IMR-90 (cell line): ENCODE data around the gene CCDC171. TPM values are rescaled to one million over a fixed set of nuclear protein-coding genes. Genes with fewer than 3 reads are reported as not detected.

ENCODE experiments used
- ATAC-seq: fragments of 200-7000 bp; cut with Tn5 transposase; 2 replicates; pipeline ENCODE4 v1.9.1; 2020; ENCODE audit warnings: low read depth, mild to moderate bottlenecking, moderate library complexity
- BruUV-seq: library from RNA; stranded (reverse); fragments of 400-500 nt; replicated peaks from 2 replicates; lab custom pipeline; 2021; lab: Mats Ljungman, UMichigan
- CTCF ChIA-PET: fragments of 300-600 bp; formaldehyde crosslinking; extraction: SDS; loops from one replicate; lab custom pipeline; 2021; ENCODE audit warnings: antibody characterized with exemption; lab: Yijun Ruan, JAX
- POLR2A ChIA-PET: fragments of 300-600 bp; sonication (Branson Sonifier 250); formaldehyde crosslinking; loops from one replicate; lab custom pipeline; 2022; ENCODE audit warnings: antibody characterized with exemption; ENCODE audit not compliant: unreplicated experiment; lab: Charles Lee
- DNase-seq: peaks from one replicate; pipeline ENCODE4 v3.0.0; 2013
- H2AFZ ChIP-seq: replicated peaks from 2 replicates; pipeline ENCODE3; 2013; ENCODE audit warnings: low read length, mild to moderate bottlenecking; ENCODE audit not compliant: poor library complexity
- H2AK5ac ChIP-seq: 2 replicates; pipeline ENCODE4 v1.6.1; 2013; ENCODE audit warnings: low read depth, low read length, inconsistent platforms
- H2AK9ac ChIP-seq: replicated peaks from 2 replicates; pipeline ENCODE3; 2013; ENCODE audit warnings: mild to moderate bottlenecking, low read depth, low read length, moderate library complexity; ENCODE audit not compliant: poor library complexity
- H2BK120ac ChIP-seq: 2 replicates; pipeline ENCODE4 v1.6.1; 2013; ENCODE audit warnings: low read depth, low read length, inconsistent platforms
- H2BK15ac ChIP-seq: 3 replicates; pipeline ENCODE4 v1.6.1; 2013; ENCODE audit warnings: low read depth, low read length, inconsistent platforms
- H2BK20ac ChIP-seq: 2 replicates; pipeline ENCODE4 v1.6.1; 2013; ENCODE audit warnings: low read depth, mild to moderate bottlenecking, inconsistent platforms, low read length, moderate library complexity
- H2BK5ac ChIP-seq: 2 replicates; pipeline ENCODE4 v1.6.1; 2013; ENCODE audit warnings: mild to moderate bottlenecking, low read depth, low read length, inconsistent platforms; ENCODE audit not compliant: poor library complexity, severe bottlenecking
- H3K14ac ChIP-seq: replicated peaks from 2 replicates; pipeline ENCODE4 v1.6.1; 2013; ENCODE audit warnings: low read depth, low read length, inconsistent platforms
- H3K18ac ChIP-seq: 2 replicates; pipeline ENCODE4 v1.6.1; 2013; ENCODE audit warnings: low read depth, low read length, control low read depth
- H3K23ac ChIP-seq: 2 replicates; pipeline ENCODE4 v1.6.1; 2013; ENCODE audit warnings: low read depth, low read length, inconsistent platforms
- H3K27ac ChIP-seq: 2 replicates; pipeline ENCODE4 v1.5.1; 2013; ENCODE audit warnings: mild to moderate bottlenecking, control low read depth, low read length; ENCODE audit not compliant: insufficient read depth
- H3K27me3 ChIP-seq: 2 replicates; pipeline ENCODE4 v1.6.1; 2013; ENCODE audit warnings: low read length; ENCODE audit not compliant: control insufficient read depth, insufficient read depth
- H3K36me3 ChIP-seq: 2 replicates; pipeline ENCODE4 v1.6.1; 2013; ENCODE audit warnings: low read length, mixed read lengths; ENCODE audit not compliant: control insufficient read depth, insufficient read depth
- H3K4ac ChIP-seq: 2 replicates; pipeline ENCODE4 v1.6.1; 2013; ENCODE audit warnings: low read depth, low read length, inconsistent platforms
- H3K4me1 ChIP-seq: 2 replicates; pipeline ENCODE4 v1.6.1; 2013; ENCODE audit warnings: low read length, mixed read lengths; ENCODE audit not compliant: control insufficient read depth, insufficient read depth
- H3K4me2 ChIP-seq: 2 replicates; pipeline ENCODE4 v1.6.1; 2013; ENCODE audit warnings: low read depth, mild to moderate bottlenecking, control low read depth, low read length, moderate library complexity
- H3K4me3 ChIP-seq: 2 replicates; pipeline ENCODE4 v1.5.1; 2013; ENCODE audit warnings: low read depth, mild to moderate bottlenecking, control low read depth, low read length, moderate library complexity; ENCODE audit not compliant: insufficient read depth
- H3K56ac ChIP-seq: 2 replicates; pipeline ENCODE4 v1.6.1; 2013; ENCODE audit warnings: low read length, inconsistent platforms; ENCODE audit not compliant: insufficient read depth; ENCODE audit errors: extremely low read depth
- H3K79me1 ChIP-seq, 2 experiments: 2 replicates each; pipeline ENCODE4 v1.6.1; 2013; ENCODE audit warnings: low read length in 2 of 2, inconsistent platforms in 1 of 2, low read depth in 1 of 2
- H3K9ac ChIP-seq: 2 replicates; pipeline ENCODE4 v1.6.1; 2013; ENCODE audit warnings: low read depth, low read length, control low read depth
- H3K9me1 ChIP-seq: 2 replicates; pipeline ENCODE4 v1.6.1; 2013; ENCODE audit warnings: low read length, inconsistent platforms; ENCODE audit not compliant: insufficient read depth
- H3K9me3 ChIP-seq: 2 replicates; pipeline ENCODE4 v1.6.1; 2013; ENCODE audit warnings: low read length; ENCODE audit not compliant: control insufficient read depth, insufficient read depth
- H4K20me1 ChIP-seq: 2 replicates; pipeline ENCODE4 v1.6.1; 2013; ENCODE audit warnings: low read length, inconsistent platforms; ENCODE audit not compliant: insufficient read depth
- H4K5ac ChIP-seq: 2 replicates; pipeline ENCODE4 v1.6.1; 2013; ENCODE audit warnings: mild to moderate bottlenecking, low read depth, low read length, control low read depth
- H4K8ac ChIP-seq, 2 experiments: 2 replicates each; pipeline ENCODE4 v1.6.1; 2013; ENCODE audit warnings: low read depth in 2 of 2, low read length in 2 of 2, control low read depth in 1 of 2, inconsistent platforms in 1 of 2
- H4K91ac ChIP-seq: 2 replicates; pipeline ENCODE4 v1.6.1; 2013; ENCODE audit warnings: low read depth, low read length, inconsistent platforms; ENCODE audit not compliant: insufficient read depth
- BHLHE40 ChIP-seq: fragments of 150-350 bp; IDR thresholded peaks from 2 replicates; pipeline ENCODE4 v1.6.1; 2016; ENCODE audit warnings: mild to moderate bottlenecking, low read depth, low read length
- CEBPB ChIP-seq: IDR thresholded peaks from 2 replicates; pipeline ENCODE4 v1.6.1; 2012; ENCODE audit warnings: low read depth, low read length, improper control_type of control experiment
- CHD1 ChIP-seq: IDR thresholded peaks from 2 replicates; pipeline ENCODE4 v1.6.1; 2012; ENCODE audit warnings: low read depth, low read length, improper control_type of control experiment
- FOS ChIP-seq: fragments of 150-350 bp; IDR thresholded peaks from 2 replicates; pipeline ENCODE4 v1.6.1; 2016; ENCODE audit warnings: low read depth, low read length
- MAFK ChIP-seq: IDR thresholded peaks from 2 replicates; pipeline ENCODE4 v1.6.1; 2012; ENCODE audit warnings: low read depth, low read length, improper control_type of control experiment
- MAZ ChIP-seq: IDR thresholded peaks from 2 replicates; pipeline ENCODE4 v1.6.1; 2012; ENCODE audit warnings: low read depth, mild to moderate bottlenecking, low read length, improper control_type of control experiment, moderate library complexity, borderline replicate concordance
- MXI1 ChIP-seq: IDR thresholded peaks from 2 replicates; pipeline ENCODE4 v1.6.1; 2012; ENCODE audit warnings: low read depth, mild to moderate bottlenecking, low read length, moderate library complexity, borderline replicate concordance
- NFE2L2 ChIP-seq: fragments of 150-350 bp; IDR thresholded peaks from 2 replicates; pipeline ENCODE4 v1.6.1; 2016; ENCODE audit warnings: low read depth, mild to moderate bottlenecking, low read length
- POLR2A ChIP-seq: IDR thresholded peaks from 2 replicates; pipeline ENCODE4 v1.6.1; 2012; ENCODE audit warnings: mild to moderate bottlenecking, low read depth, low read length
- RAD21 ChIP-seq: IDR thresholded peaks from 2 replicates; pipeline ENCODE4 v1.6.1; 2012; ENCODE audit warnings: low read length, improper control_type of control experiment
- RCOR1 ChIP-seq: IDR thresholded peaks from 2 replicates; pipeline ENCODE4 v1.6.1; 2012; ENCODE audit warnings: mild to moderate bottlenecking, low read length, improper control_type of control experiment; ENCODE audit not compliant: insufficient replicate concordance
- RFX5 ChIP-seq: IDR thresholded peaks from 2 replicates; pipeline ENCODE4 v1.8.0; 2012; ENCODE audit warnings: low read depth, mild to moderate bottlenecking, low read length, moderate library complexity
- SMC3 ChIP-seq: fragments of 150-350 bp; IDR thresholded peaks from 2 replicates; pipeline ENCODE4 v1.6.1; 2016; ENCODE audit warnings: low read depth, mild to moderate bottlenecking, antibody characterized with exemption, low read length, moderate library complexity
- WGBS, 2 experiments: methylation state at CpG; one replicate each; pipeline versions ENCODE4 v1.1.5 to v1.1.7; 2013; ENCODE audit warnings: missing lambda C conversion rate in 2 of 2; ENCODE audit not compliant: insufficient read length in 1 of 2; ENCODE audit errors: extremely low coverage in 2 of 2; 5-methylcytosine and 5-hydroxymethylcytosine counted together
- dilution Hi-C: fragments of 300-500 bp; cut with HindIII; formaldehyde crosslinking; loops from one replicate; pipeline ENCODE4 v1.14.3; 2018; ENCODE audit warnings: low sequenced_read_pairs; ENCODE audit not compliant: unreplicated experiment
- in situ Hi-C: fragments of 300-500 bp; cut with MboI; formaldehyde crosslinking; loops from 3 replicates; pipeline ENCODE4 v1.14.3; 2019; ENCODE audit warnings: low sequenced_read_pairs, inconsistent platforms, mixed read lengths
- intact Hi-C: fragments of 100-400 bp; cut with micrococcal nuclease; formaldehyde crosslinking; loops from 2 replicates; pipeline ENCODE4 v1.10.0; 2022
- polyA plus RNA-seq, 3 experiments: library from polyadenylated mRNA; depleted of rRNA; stranded (reverse); fragments of >200 nt; gene quantifications; 2 replicates each; pipeline ENCODE4 v1.2.3, GENCODE V29; 2012; ENCODE audit warnings: low replicate concordance in 1 of 3
- total RNA-seq: library from RNA; depleted of rRNA; stranded (reverse); fragments of >200 nt; gene quantifications from 2 replicates; pipeline ENCODE4 v1.2.3, GENCODE V29; 2012
- TF ChIP-seq, protein P1 (sequence below): fragments of 150-350 bp; IDR thresholded peaks from 2 replicates; pipeline ENCODE4 v1.6.1; 2017; ENCODE audit warnings: mild to moderate bottlenecking, antibody characterized with exemption, low read length, low read depth
- TF ChIP-seq, protein P2 (sequence below): conservative IDR thresholded peaks from 2 replicates; pipeline ENCODE4 v1.5.1; 2012; ENCODE audit warnings: mild to moderate bottlenecking, low read depth, low read length, improper control_type of control experiment

Gene CCDC171
- total and polyA plus RNA-seq, 2 of the 4 experiments (the other 2 are of a cell fraction), result 0.63 to 2.2 TPM

DNA sequence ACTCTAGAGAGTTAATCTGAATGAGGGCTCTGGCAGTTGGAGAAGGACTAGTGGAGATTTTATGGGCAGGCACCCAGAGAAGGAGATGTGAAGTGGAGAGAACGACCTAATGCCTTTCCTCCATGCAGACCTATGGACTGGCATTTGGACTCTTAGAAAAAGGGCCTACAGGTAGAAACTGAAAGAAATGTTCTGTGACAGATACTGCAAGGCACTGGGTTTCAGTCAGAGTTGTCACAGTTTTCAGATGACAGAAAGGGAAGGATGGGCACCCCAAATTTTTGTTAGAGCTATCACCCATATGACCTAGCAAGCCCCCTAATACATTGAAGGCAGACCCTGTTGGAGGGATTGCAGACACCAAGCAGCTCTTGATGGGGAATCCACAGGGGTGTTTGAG is 406.8 kb downstream of the CCDC171 start:
- Histone ChIP-seq H3K4me1 (no peaks in the 10 kb centered on the region), H3K27me3 (no peaks in the 10 kb centered on the region), H3K56ac (no peak overlapping the region), H3K4me2 (no peak overlapping the region), H3K27ac (no peak overlapping the region), H4K91ac (no peak overlapping the region), H3K36me3 (no peaks in the 10 kb centered on the region), H3K23ac (no peak overlapping the region), H3K9me1 (no peaks in the 10 kb centered on the region), H2BK15ac (no peak overlapping the region), H3K18ac (no peak overlapping the region), H3K4ac (no peak overlapping the region), H4K5ac (no peak overlapping the region), H3K9ac (no peak overlapping the region), H2AK9ac (no peak overlapping the region), H2BK120ac (no peak overlapping the region), H2BK20ac (no peak overlapping the region), H4K20me1 (no peaks in the 10 kb centered on the region), H3K9me3 (no peaks in the 10 kb centered on the region), H2BK5ac (no peak overlapping the region), H3K79me1 (no peaks in the 10 kb centered on the region), H3K14ac (no peak overlapping the region), H4K8ac (no peak overlapping the region), H2AFZ (no peak overlapping the region), H3K4me3 (no peak overlapping the region), H2AK5ac (no peak overlapping the region)
- in situ Hi-C loops (no loop called here), dilution Hi-C loops (no loop called here), intact Hi-C loops (no loop called here)
- no peak for DNase-seq
- ATAC-seq, result no peak
- no TSS peak for BruUV-seq
- CTCF ChIA-PET, result no interaction called here
- POLR2A ChIA-PET, result no interaction called here
- TF ChIP-seq, protein P1, sequence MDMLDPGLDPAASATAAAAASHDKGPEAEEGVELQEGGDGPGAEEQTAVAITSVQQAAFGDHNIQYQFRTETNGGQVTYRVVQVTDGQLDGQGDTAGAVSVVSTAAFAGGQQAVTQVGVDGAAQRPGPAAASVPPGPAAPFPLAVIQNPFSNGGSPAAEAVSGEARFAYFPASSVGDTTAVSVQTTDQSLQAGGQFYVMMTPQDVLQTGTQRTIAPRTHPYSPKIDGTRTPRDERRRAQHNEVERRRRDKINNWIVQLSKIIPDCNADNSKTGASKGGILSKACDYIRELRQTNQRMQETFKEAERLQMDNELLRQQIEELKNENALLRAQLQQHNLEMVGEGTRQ, result no peak
- TF ChIP-seq CHD1 (no peak), SMC3 (no peak), RAD21 (no peak), BHLHE40 (no peak), CEBPB (no peak), NFE2L2 (no peak), RFX5 (no peak), MXI1 (no peak), RCOR1 (no peak), FOS (no peak), POLR2A (no peak), MAFK (no peak), MAZ (no peak)
- TF ChIP-seq, protein P2, sequence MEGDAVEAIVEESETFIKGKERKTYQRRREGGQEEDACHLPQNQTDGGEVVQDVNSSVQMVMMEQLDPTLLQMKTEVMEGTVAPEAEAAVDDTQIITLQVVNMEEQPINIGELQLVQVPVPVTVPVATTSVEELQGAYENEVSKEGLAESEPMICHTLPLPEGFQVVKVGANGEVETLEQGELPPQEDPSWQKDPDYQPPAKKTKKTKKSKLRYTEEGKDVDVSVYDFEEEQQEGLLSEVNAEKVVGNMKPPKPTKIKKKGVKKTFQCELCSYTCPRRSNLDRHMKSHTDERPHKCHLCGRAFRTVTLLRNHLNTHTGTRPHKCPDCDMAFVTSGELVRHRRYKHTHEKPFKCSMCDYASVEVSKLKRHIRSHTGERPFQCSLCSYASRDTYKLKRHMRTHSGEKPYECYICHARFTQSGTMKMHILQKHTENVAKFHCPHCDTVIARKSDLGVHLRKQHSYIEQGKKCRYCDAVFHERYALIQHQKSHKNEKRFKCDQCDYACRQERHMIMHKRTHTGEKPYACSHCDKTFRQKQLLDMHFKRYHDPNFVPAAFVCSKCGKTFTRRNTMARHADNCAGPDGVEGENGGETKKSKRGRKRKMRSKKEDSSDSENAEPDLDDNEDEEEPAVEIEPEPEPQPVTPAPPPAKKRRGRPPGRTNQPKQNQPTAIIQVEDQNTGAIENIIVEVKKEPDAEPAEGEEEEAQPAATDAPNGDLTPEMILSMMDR, result no peak
- no CpG with 5 or more reads among the region's 1 CpG for WGBS, 2 experiments
